Aorta (tissue), 5 donors: Measurements from ENCODE around the gene CPA5. TPM values are rescaled to one million over a fixed set of nuclear protein-coding genes. Genes with fewer than 3 reads are reported as not detected.
A peak's percentile ranks its signal among the peaks of the same experiment; 100 is the strongest.
"Not testable (repeated sequence)": the region's sequence is repeated elsewhere in the genome, so short reads cannot be mapped to it uniquely, and the experiment has no call there.

Experiments used
- ATAC-seq: fragments of 200-7000 bp; cut with Tn5 transposase; one replicate; pipeline ENCODE4 v1.9.1; 2022; ENCODE audit warnings: moderate library complexity; ENCODE audit not compliant: low FRiP score
- DNase-seq, 2 donors: peaks; one replicate each; pipeline ENCODE4 v3.0.0-alpha.2; 2020
- H3K27ac ChIP-seq, 2 donors: one replicate each; pipeline ENCODE4 v1.5.1; 2013; ENCODE audit warnings: low read length in 2 of 2, mild to moderate bottlenecking in 2 of 2, moderate library complexity in 2 of 2, control low read depth in 1 of 2, inconsistent platforms in 1 of 2, low read depth in 1 of 2
- H3K27me3 ChIP-seq, 2 donors: one replicate each; pipeline ENCODE4 v1.6.1; 2013; ENCODE audit warnings: control low read depth in 1 of 2, low read length in 1 of 2, mild to moderate bottlenecking in 1 of 2, moderate library complexity in 1 of 2; ENCODE audit not compliant: insufficient read depth in 2 of 2, control insufficient read depth in 1 of 2
- H3K36me3 ChIP-seq, 2 donors: one replicate each; pipeline ENCODE4 v1.6.1; 2013; ENCODE audit warnings: control low read depth in 1 of 2, low read length in 1 of 2, mild to moderate bottlenecking in 1 of 2; ENCODE audit not compliant: insufficient read depth in 2 of 2, control insufficient read depth in 1 of 2
- H3K4me1 ChIP-seq, 2 donors: one replicate each; pipeline ENCODE4 v1.6.1; 2013; ENCODE audit warnings: low read length in 2 of 2, control low read depth in 1 of 2, mild to moderate bottlenecking in 1 of 2, moderate library complexity in 1 of 2; ENCODE audit not compliant: insufficient read depth in 2 of 2, control insufficient read depth in 1 of 2
- H3K4me3 ChIP-seq, 2 donors: one replicate each; pipeline ENCODE4 v1.5.1; 2013; ENCODE audit warnings: low read length in 2 of 2, control low read depth in 1 of 2, mild to moderate bottlenecking in 1 of 2
- H3K9me3 ChIP-seq: one replicate; pipeline ENCODE4 v1.6.1; 2013; ENCODE audit warnings: mild to moderate bottlenecking, low read length; ENCODE audit not compliant: control insufficient read depth
- WGBS, 2 donors: extraction: QIAGEN DNeasy Blood & Tissue Kit; methylation state at CpG; one replicate each; pipeline ENCODE4 v1.1.7; 2013; 5-methylcytosine and 5-hydroxymethylcytosine counted together
- intact Hi-C, 2 donors: fragments of 100-400 bp; cut with DNase I; formaldehyde crosslinking; loops; one replicate each; pipeline versions ENCODE4 v1.14.2 to v1.15.0; 2022
- polyA plus RNA-seq, 2 donors: library from polyadenylated mRNA; stranded (reverse); fragments of 200-250 nt; gene quantifications; one replicate each; pipeline ENCODE4 v1.2.3, GENCODE V29; 2013
- total RNA-seq, 2 donors: library from RNA; stranded (reverse); fragmentation: NEBNext Ultra II Directional; extraction: Animal tissue kit (Norgen Biotek cat#: 25700); gene quantifications; one replicate each; pipeline ENCODE4 v1.2.1, GENCODE V29; 2021
- donor health status: healthy with polysubstance abuse.
- donor health status: Bipolar disorder and iron deficiency.
- donor health status: DM: no; HTN: no; CAD: no.
- donor health status: DM: no; HTN: no; CAD: no.
- donor health status: DM: yes; HTN: yes; CAD: no.

CPA5 gene
- total and polyA plus RNA-seq, 4 donors: not detected

- H3K4me1 ChIP-seq: no peaks in the 10 kb centered on the region
- intact Hi-C loops: no loop called here
- no peaks in the 10 kb centered on the region for H3K27me3 ChIP-seq
- DNase-seq (no peak), ATAC-seq (no peak)
- H3K9me3 ChIP-seq: no peaks in the 10 kb centered on the region
- WGBS, 2 donors: 79 to 92% methylated on average over 5 of the region's 5 CpGs
- no peaks in the 10 kb centered on the region for H3K36me3 ChIP-seq
- no peak overlapping the region for H3K4me3 ChIP-seq
- no peak overlapping the region for H3K27ac ChIP-seq
These were observed 41.1 kb upstream of the CPA5 start for GRCh38 chr7:130303551-130303950.

DNA sequence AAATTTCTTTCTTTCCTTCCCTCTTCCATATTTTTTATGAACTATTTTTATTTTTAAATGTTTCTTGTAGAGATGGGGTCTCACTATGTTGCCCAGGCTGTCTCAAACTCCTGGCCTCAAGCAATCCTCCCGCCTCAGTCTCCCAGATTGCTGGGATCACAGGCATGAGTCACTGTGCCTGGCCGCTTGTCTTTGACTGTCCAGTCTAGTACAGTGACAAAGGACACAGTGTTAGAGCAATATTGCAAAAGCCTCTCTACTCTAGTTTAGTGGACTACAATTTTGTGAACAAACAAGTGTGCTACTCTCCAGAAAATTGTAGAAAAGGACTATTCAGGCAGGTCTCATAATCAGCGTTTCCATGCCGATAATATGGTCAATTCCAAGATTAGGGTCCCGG lies 40.6 kb upstream of the CPA5 start:
- H3K9me3 ChIP-seq: no peaks in the 10 kb centered on the region
- DNase-seq (no peak), ATAC-seq (no peak)
- H3K36me3 ChIP-seq: no peaks in the 10 kb centered on the region
- H3K4me1 ChIP-seq: no peaks in the 10 kb centered on the region
- intact Hi-C loops: no loop called here
- no peak overlapping the region for H3K27ac ChIP-seq
- WGBS, 2 donors: 91% methylated on average over 5 of the region's 5 CpGs
- no peak overlapping the region for H3K4me3 ChIP-seq
- H3K27me3 ChIP-seq: no peaks in the 10 kb centered on the region

- 96 to 97% methylated on average over 3 of the region's 3 CpGs for WGBS, 2 donors
- no peak overlapping the region for H3K27ac ChIP-seq
- ATAC-seq (no peak), DNase-seq (no peak)
- intact Hi-C loops: no loop called here
- H3K4me1 ChIP-seq: no peaks in the 10 kb centered on the region
- H3K36me3 ChIP-seq: no peaks in the 10 kb centered on the region
- H3K27me3 ChIP-seq: no peaks in the 10 kb centered on the region
- no peaks in the 10 kb centered on the region for H3K9me3 ChIP-seq
- no peak overlapping the region for H3K4me3 ChIP-seq
These were observed 39.7 kb upstream of the CPA5 start for GRCh38 chr7:130304878-130305277.

DNA sequence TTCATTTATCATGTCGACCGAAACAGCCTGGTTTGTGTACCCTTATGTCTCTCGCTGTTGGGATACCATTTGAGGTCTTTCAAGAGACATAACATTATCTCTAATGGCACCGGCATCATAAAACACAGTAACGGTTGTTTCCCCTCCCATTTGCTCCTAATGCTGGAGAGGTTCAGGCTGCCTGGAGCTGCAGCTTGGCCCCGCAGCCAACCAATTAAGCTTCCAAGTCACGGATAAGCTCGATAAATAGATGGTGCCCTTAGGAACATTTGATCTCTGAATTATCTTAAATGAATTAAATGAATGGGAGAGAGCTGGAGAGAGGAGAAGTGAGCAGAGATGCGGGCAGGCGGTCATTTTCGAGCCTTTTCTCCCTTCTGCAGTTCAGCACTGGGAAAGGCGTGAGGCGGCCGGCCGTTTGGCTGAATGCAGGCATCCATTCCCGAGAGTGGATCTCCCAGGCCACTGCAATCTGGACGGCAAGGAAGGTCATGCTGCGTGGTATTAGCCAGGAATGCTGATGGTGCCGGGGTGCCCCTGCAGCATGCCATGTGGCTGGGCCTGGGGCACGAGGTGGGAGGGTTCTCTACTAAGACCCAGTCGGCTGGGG lies 39.1 kb upstream of the CPA5 start:
- Histone ChIP-seq H3K27me3 (no peaks in the 10 kb centered on the region), H3K9me3 (no peaks in the 10 kb centered on the region), H3K27ac (no peak overlapping the region), H3K4me3 (no peak overlapping the region), H3K36me3 (no peaks in the 10 kb centered on the region), H3K4me1 (no peaks in the 10 kb centered on the region)
- intact Hi-C loops: no loop called here
- peak; percentile 37 for ATAC-seq
- no peak for DNase-seq
- WGBS, 2 donors: 82 to 87% methylated on average over 18 to 21 of the region's 21 CpGs

DNA sequence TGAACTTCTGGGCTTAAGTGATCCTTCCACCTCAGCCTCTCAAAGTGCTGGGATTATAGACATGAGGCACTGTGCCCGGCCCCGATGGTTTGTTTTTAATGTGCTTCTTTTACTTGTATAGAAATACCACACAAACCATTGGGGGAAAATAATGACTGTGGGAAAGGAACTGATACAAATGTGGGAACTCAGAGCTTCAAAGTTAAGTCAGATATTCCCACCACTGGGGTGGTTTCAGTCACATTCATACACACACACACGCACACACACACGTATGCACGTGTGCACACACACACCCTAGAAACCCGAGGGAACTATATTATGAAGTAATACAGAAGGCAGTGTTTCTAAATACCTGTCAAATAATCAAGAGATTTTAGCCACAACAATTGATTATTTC lies 34.6 kb upstream of the CPA5 start:
- intact Hi-C loops: no loop called here
- ATAC-seq: no peak
- 64 to 68% methylated on average over 6 of the region's 6 CpGs for WGBS, 2 donors

DNA sequence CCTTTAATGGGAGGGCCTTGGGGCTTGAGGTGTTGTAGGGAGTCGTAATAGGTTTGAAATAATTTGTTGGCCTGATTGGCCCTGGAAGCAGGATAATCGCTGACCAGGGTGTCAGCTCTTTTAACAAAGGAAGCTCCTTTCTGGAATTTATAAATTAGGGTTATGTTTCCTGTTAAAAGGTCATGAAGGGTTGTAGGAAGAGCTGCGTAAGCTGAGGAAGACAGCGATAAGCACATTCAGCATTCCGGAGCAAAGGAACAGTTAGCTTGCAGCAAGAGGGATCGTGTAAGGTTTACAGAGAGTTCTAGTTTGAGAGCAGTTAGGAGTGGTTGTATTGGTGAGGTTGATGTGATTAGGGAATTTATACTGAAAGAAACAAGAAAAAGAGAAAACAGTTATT lies 30.3 kb upstream of the CPA5 start:
- ATAC-seq: no peak
- intact Hi-C loops: no loop called here
- 88 to 91% methylated on average over 6 of the region's 6 CpGs for WGBS, 2 donors

More for the DNA sequence above, 34.6 kb upstream of the CPA5 start:
- no peak overlapping the region for H3K27ac ChIP-seq
- no peaks in the 10 kb centered on the region for H3K4me1 ChIP-seq
- no peaks in the 10 kb centered on the region for H3K9me3 ChIP-seq
- no peaks in the 10 kb centered on the region for H3K36me3 ChIP-seq
- DNase-seq: no peak
- H3K27me3 ChIP-seq: no peaks in the 10 kb centered on the region
- H3K4me3 ChIP-seq: no peak overlapping the region

GRCh38 chr7:130319541-130319940 lies 25.1 kb upstream of the CPA5 start:
- Histone ChIP-seq H3K4me3 (no peak overlapping the region), H3K27me3 (no peaks in the 10 kb centered on the region), H3K27ac (no peak overlapping the region), H3K9me3 (no peaks in the 10 kb centered on the region), H3K4me1 (no peaks in the 10 kb centered on the region), H3K36me3 (no peaks in the 10 kb centered on the region)
- intact Hi-C loops: no loop called here
- no peak for ATAC-seq
- WGBS, 2 donors: 96 to 100% methylated on average over 1 of the region's 1 CpG
- no peak for DNase-seq

More for the DNA sequence above, 30.3 kb upstream of the CPA5 start:
- Histone ChIP-seq H3K27me3 (no peaks in the 10 kb centered on the region), H3K27ac (no peak overlapping the region), H3K4me1 (no peaks in the 10 kb centered on the region), H3K4me3 (no peak overlapping the region), H3K9me3 (no peaks in the 10 kb centered on the region), H3K36me3 (no peaks in the 10 kb centered on the region)
- DNase-seq: no peak

DNA sequence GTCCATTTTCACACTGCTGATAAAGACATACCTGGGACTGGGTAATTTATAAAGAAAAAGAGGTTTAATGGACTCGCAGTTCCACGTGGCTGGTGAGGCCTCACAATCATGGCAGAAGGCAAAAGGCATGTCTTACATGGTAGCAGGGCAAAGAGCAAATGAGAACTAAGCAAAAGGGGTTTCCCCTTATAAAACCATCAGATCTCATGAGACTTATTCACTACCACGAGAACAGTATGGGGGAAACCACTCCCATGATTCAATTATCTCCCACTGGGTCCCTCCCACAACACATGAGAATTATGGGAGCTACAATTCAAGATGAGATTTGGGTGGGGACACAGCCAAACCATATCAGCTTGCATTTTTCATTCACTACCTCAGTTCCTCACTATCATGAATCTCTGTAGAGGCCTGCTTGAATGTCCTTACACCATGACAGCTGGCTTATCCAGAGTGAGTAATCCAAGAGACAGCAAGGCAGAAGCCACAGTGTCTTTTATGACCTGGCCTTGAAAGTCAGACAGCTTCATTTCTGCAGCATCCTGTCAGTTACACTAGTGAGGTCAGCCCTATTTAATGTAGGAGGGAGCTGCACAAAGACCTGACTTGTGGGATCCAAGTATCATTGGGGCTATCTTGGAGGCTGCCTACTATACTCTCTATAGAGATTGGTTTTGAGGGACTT lies 22.9 kb upstream of the CPA5 start:
- H3K9me3 ChIP-seq, H3K27ac ChIP-seq, ATAC-seq, H3K36me3 ChIP-seq, H3K4me3 ChIP-seq, DNase-seq, intact Hi-C loops, H3K27me3 ChIP-seq, H3K4me1 ChIP-seq: not testable (repeated sequence)
- 96 to 97% methylated on average over 3 of the region's 3 CpGs for WGBS, 2 donors

- WGBS, 2 donors: 91 to 94% methylated on average over 7 of the region's 7 CpGs
- Histone ChIP-seq H3K27me3 (no peaks in the 10 kb centered on the region), H3K27ac (no peak overlapping the region), H3K4me3 (no peak overlapping the region), H3K36me3 (no peaks in the 10 kb centered on the region), H3K9me3 (no peaks in the 10 kb centered on the region), H3K4me1 (no peaks in the 10 kb centered on the region)
- DNase-seq (no peak), ATAC-seq (no peak)
- intact Hi-C loops: no loop called here
These were observed 22.0 kb upstream of the CPA5 start for GRCh38 chr7:130322615-130323014.
